Embryonic facial prominence (tissue), 1 donor: ENCODE results near the gene PDZRN3.

Experiments used
- DNase-seq: peaks from one replicate; pipeline ENCODE4 v3.0.0-alpha.2; 2016; ENCODE audit errors: extremely low spot score

The PDZRN3 gene

GRCh38 chr3:73384091-73384906, 240.4 kb downstream of the PDZRN3 start:
- no peak for DNase-seq

- DNase-seq: no peak
Measured at GRCh38 chr3:73383470-73384049, 241.2 kb downstream of the PDZRN3 start.

- DNase-seq: no peak
Measured at GRCh38 chr3:73381551-73381950, 243.2 kb downstream of the PDZRN3 start.

- DNase-seq: no peak
Measured at GRCh38 chr3:73380735-73381532, 243.8 kb downstream of the PDZRN3 start.

- DNase-seq: no peak
Measured at GRCh38 chr3:73379465-73379864, 245.3 kb downstream of the PDZRN3 start.

- DNase-seq: no peak
Measured at GRCh38 chr3:73378207-73378606, 246.5 kb downstream of the PDZRN3 start.

- no peak for DNase-seq
Measured at GRCh38 chr3:73365756-73366397, 258.9 kb downstream of the PDZRN3 start.

- no peak for DNase-seq
Measured at GRCh38 chr3:73364517-73364916, 260.2 kb downstream of the PDZRN3 start.

- no peak for DNase-seq
Measured at GRCh38 chr3:73363093-73363492, 261.6 kb downstream of the PDZRN3 start.

- DNase-seq: no peak
Measured at GRCh38 chr3:73361591-73361990, 263.1 kb downstream of the PDZRN3 start.

- no peak for DNase-seq
Measured at GRCh38 chr3:73353649-73354217, 271.0 kb downstream of the PDZRN3 start.

- DNase-seq: no peak
Measured at GRCh38 chr3:73352841-73353645, 271.7 kb downstream of the PDZRN3 start.

- no peak for DNase-seq
Measured at GRCh38 chr3:73351423-73352071, 273.2 kb downstream of the PDZRN3 start.

- DNase-seq: no peak
Measured at GRCh38 chr3:73350996-73351395, 273.7 kb downstream of the PDZRN3 start.

- DNase-seq: no peak
Measured at GRCh38 chr3:73349657-73350056, 275.1 kb downstream of the PDZRN3 start.

GRCh38 chr3:73342077-73342476, 282.7 kb downstream of the PDZRN3 start:
- DNase-seq: no peak

- DNase-seq: no peak
Measured at GRCh38 chr3:73341272-73341935, 283.3 kb downstream of the PDZRN3 start.

GRCh38 chr3:73332558-73332957, 292.2 kb downstream of the PDZRN3 start:
- DNase-seq: no peak
